NK-92 treated with Interleukin-12 subunit alpha and Interleukin-12 subunit beta, amount 100 ng/mL, for 24 hours (cell line): Measurements from ENCODE around the gene EPHA1.

ENCODE experiments used
- DNase-seq: peaks from one replicate; lab custom pipeline; 2025; lab: John Stamatoyannopoulos, UW

The EPHA1 gene

GRCh38 chr7:143346018-143346417 lies 62.6 kb downstream of the EPHA1 start:
- no peak for DNase-seq

- no peak for DNase-seq
These were observed 63.2 kb downstream of the EPHA1 start for GRCh38 chr7:143345428-143345900.

- no peak for DNase-seq
These were observed 65.1 kb downstream of the EPHA1 start for GRCh38 chr7:143343596-143343995.

- no peak for DNase-seq
These were observed 66.8 kb downstream of the EPHA1 start for GRCh38 chr7:143341842-143342241.
